ENCODE measurements around the gene ARMC2.
"Not testable (repeated sequence)": the region's sequence is repeated elsewhere in the genome, so short reads cannot be mapped to it uniquely, and the experiment has no call there.

Gene ARMC2

DNA sequence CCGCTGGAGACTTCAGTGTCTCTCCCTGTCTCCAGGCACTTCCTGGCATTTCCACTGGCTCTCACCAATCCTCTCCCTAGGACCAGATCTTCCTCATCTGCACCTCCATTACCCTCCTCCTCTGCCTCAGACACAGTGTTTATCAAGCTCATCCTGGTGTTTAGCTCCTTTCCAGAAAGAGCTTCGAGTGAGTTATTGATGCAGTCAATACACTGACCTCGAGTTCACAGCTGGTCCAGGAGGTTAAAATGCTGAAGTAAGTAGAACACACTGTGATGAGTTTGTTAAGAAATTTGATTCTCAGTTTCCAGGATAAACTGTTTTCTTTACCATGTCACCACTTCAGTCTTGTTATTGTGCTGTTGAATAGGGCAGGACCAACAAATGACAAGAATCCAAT is 42.1 kb upstream of the ARMC2 start:
- Histone ChIP-seq H3K4me1 (ENCODE audit: control insufficient read depth, insufficient read depth, low read length, unreplicated experiment) (no peaks in the 10 kb centered on the region), H3K36me3 (ENCODE audit: insufficient read depth, low read length) (no peaks in the 10 kb centered on the region), H3K27me3 (ENCODE audit: insufficient read depth, low read length) (no peaks in the 10 kb centered on the region), H3K79me2 (ENCODE audit: control insufficient read depth, insufficient read depth, low read length, unreplicated experiment) (no peaks in the 10 kb centered on the region), H3K4me3 (ENCODE audit: low read depth, low read length) (no peak overlapping the region), H2AFZ (ENCODE audit: low read length, unreplicated experiment) (no peak overlapping the region), H3K27ac (ENCODE audit: low read depth, low read length) (no peak overlapping the region)

GRCh38 chr6:108806665-108807064 is 41.6 kb upstream of the ARMC2 start:
- Histone ChIP-seq H2AFZ (ENCODE audit: low read length, unreplicated experiment) (no peak overlapping the region), H3K36me3 (ENCODE audit: insufficient read depth, low read length) (no peaks in the 10 kb centered on the region), H3K79me2 (ENCODE audit: control insufficient read depth, insufficient read depth, low read length, unreplicated experiment) (no peaks in the 10 kb centered on the region), H3K27me3 (ENCODE audit: insufficient read depth, low read length) (no peaks in the 10 kb centered on the region), H3K27ac (ENCODE audit: low read depth, low read length) (no peak overlapping the region), H3K4me3 (ENCODE audit: low read depth, low read length) (no peak overlapping the region), H3K4me1 (ENCODE audit: control insufficient read depth, insufficient read depth, low read length, unreplicated experiment) (no peaks in the 10 kb centered on the region)

- H3K79me2 ChIP-seq (ENCODE audit: control insufficient read depth, insufficient read depth, low read length, unreplicated experiment): no peaks in the 10 kb centered on the region
Observed at GRCh38 chr6:108807928-108808327, 40.3 kb upstream of the ARMC2 start.

GRCh38 chr6:108809211-108809610 is 39.0 kb upstream of the ARMC2 start:
- no peak overlapping the region for H2AFZ ChIP-seq (ENCODE audit: low read length, unreplicated experiment)
- H3K79me2 ChIP-seq (ENCODE audit: control insufficient read depth, insufficient read depth, low read length, unreplicated experiment): no peaks in the 10 kb centered on the region
- no peaks in the 10 kb centered on the region for H3K36me3 ChIP-seq (ENCODE audit: insufficient read depth, low read length)
- H3K4me3 ChIP-seq (ENCODE audit: low read depth, low read length): no peak overlapping the region
- no peaks in the 10 kb centered on the region for H3K4me1 ChIP-seq (ENCODE audit: control insufficient read depth, insufficient read depth, low read length, unreplicated experiment)
- no peaks in the 10 kb centered on the region for H3K27me3 ChIP-seq (ENCODE audit: insufficient read depth, low read length)
- no peak overlapping the region for H3K27ac ChIP-seq (ENCODE audit: low read depth, low read length)

More at GRCh38 chr6:108807928-108808327, 40.3 kb upstream of the ARMC2 start:
- Histone ChIP-seq H3K27me3 (ENCODE audit: insufficient read depth, low read length) (no peaks in the 10 kb centered on the region), H3K36me3 (ENCODE audit: insufficient read depth, low read length) (no peaks in the 10 kb centered on the region), H3K4me3 (ENCODE audit: low read depth, low read length) (no peak overlapping the region), H3K27ac (ENCODE audit: low read depth, low read length) (no peak overlapping the region), H2AFZ (ENCODE audit: low read length, unreplicated experiment) (no peak overlapping the region), H3K4me1 (ENCODE audit: control insufficient read depth, insufficient read depth, low read length, unreplicated experiment) (no peaks in the 10 kb centered on the region)

DNA sequence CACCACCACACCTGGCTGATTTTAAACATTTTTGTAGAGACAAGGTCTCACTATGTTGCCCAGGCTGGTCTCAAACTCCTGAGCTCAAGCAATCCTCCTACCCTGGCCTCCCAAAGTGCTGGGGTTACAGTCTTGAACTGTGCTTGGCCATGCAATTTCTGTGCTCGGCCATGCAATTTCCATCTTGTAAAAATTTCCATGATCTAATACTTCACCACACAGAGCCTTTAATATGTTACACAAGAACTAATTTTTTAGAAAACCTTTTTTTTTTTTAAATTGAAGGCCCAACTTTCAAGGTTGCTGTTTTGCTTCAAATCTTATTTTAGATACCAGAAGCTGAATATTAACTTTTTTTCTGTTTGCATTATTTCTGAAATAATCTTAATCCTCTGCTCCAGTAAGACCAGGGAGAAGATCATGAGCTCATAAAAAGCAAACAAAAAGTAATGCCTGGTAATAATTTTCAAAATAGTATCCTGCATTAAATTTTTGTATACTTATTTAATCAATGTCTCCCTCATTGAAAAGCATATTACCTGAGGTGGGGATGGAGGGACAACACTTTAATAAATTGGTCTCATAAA is 38.1 kb upstream of the ARMC2 start:
- Histone ChIP-seq H3K4me3 (ENCODE audit: low read depth, low read length) (no peak overlapping the region), H3K79me2 (ENCODE audit: control insufficient read depth, insufficient read depth, low read length, unreplicated experiment) (no peaks in the 10 kb centered on the region), H3K27ac (ENCODE audit: low read depth, low read length) (no peak overlapping the region), H3K27me3 (ENCODE audit: insufficient read depth, low read length) (no peaks in the 10 kb centered on the region), H2AFZ (ENCODE audit: low read length, unreplicated experiment) (no peak overlapping the region), H3K36me3 (ENCODE audit: insufficient read depth, low read length) (no peaks in the 10 kb centered on the region), H3K4me1 (ENCODE audit: control insufficient read depth, insufficient read depth, low read length, unreplicated experiment) (no peaks in the 10 kb centered on the region)

DNA sequence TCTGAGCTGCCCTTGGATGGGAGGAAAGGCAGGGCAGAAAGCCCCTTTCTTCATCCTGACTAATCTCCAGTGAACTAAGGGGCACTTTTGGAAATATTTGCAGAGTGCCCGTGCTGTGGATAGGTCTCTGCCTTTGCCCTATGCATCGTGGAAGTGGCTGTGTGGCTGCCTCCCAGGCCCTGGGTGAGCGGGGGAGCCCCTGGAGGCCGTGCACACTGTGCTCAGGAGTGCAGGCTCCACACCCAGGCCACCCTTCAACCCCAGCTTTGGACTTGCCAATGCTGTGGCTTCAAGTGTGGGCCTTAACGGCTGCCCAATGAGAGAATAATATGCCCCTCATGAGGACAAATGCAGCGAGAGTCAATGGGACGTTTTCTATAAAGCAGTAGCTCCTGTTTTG is 36.7 kb upstream of the ARMC2 start:
- no peaks in the 10 kb centered on the region for H3K4me1 ChIP-seq (ENCODE audit: control insufficient read depth, insufficient read depth, low read length, unreplicated experiment)
- H3K27ac ChIP-seq (ENCODE audit: low read depth, low read length): no peak overlapping the region
- H3K79me2 ChIP-seq (ENCODE audit: control insufficient read depth, insufficient read depth, low read length, unreplicated experiment): no peaks in the 10 kb centered on the region
- no peak overlapping the region for H3K4me3 ChIP-seq (ENCODE audit: low read depth, low read length)
- H3K36me3 ChIP-seq (ENCODE audit: insufficient read depth, low read length): no peaks in the 10 kb centered on the region
- H2AFZ ChIP-seq (ENCODE audit: low read length, unreplicated experiment): no peak overlapping the region
- no peaks in the 10 kb centered on the region for H3K27me3 ChIP-seq (ENCODE audit: insufficient read depth, low read length)

DNA sequence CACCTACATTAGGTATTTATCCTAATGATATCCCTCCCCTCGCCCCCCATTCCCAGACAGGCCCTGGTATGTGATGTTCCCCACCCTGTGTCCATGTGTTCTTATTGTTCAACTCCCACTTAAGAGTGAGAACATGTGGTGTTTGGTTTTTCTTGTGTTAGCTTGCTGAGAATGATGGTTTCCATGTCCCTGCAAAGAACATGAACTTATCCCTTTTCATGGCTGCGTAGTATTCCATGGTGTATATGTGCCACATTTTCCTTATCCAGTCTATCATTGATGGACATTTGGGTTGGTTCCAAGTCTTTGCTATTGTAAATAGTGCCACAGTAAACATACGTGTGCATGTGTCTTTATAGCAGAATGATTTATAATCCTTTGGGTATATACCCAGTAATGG is 35.0 kb upstream of the ARMC2 start:
- not testable (repeated sequence) for H3K36me3 ChIP-seq (ENCODE audit: insufficient read depth, low read length); H3K27ac ChIP-seq (ENCODE audit: low read depth, low read length); H3K4me3 ChIP-seq (ENCODE audit: low read depth, low read length); H2AFZ ChIP-seq (ENCODE audit: low read length, unreplicated experiment); H3K4me1 ChIP-seq (ENCODE audit: control insufficient read depth, insufficient read depth, low read length, unreplicated experiment); H3K27me3 ChIP-seq (ENCODE audit: insufficient read depth, low read length); H3K79me2 ChIP-seq (ENCODE audit: control insufficient read depth, insufficient read depth, low read length, unreplicated experiment)

DNA sequence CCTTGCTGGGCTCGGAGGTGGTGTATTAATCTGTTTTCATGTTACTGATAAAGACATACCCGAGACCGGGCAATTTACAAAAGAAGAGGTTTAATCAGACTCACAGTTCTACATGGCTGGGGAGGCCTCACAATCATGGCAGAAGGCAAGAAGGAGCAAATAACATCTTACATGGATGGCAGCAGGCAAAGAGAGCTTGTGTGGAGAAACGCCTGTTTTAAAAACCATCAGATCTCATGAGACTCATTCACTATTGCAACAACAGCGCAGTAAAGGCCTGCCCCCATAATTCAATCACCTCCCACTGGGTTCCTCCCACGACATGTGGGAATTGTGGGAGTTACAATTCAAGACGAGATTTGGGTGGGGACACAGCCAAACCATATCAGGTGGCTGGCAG is 30.9 kb upstream of the ARMC2 start:
- H3K79me2 ChIP-seq (ENCODE audit: control insufficient read depth, insufficient read depth, low read length, unreplicated experiment); H3K4me3 ChIP-seq (ENCODE audit: low read depth, low read length): not testable (repeated sequence)

DNA sequence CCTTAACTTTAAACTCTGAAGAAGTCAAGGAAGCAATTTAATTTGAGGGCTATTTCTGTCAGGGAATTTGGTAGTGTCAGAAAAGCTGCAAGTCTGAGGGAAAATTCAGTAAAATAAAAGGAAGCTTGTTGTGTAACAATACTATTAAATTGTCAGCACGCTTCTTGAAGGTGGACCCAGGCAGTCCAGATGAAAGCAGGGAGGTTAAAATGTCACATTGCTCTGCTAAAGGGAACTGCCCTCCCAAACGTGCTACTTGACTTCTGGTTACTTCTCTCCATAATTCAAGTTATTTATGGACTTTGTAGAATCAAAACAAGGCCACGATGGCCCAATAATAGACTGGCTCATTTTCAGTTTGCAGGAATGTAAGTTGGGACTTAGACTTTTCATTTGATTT is 28.2 kb upstream of the ARMC2 start:
- Histone ChIP-seq H2AFZ (ENCODE audit: low read length, unreplicated experiment) (no peak overlapping the region), H3K27ac (ENCODE audit: low read depth, low read length) (no peak overlapping the region), H3K36me3 (ENCODE audit: insufficient read depth, low read length) (no peaks in the 10 kb centered on the region), H3K79me2 (ENCODE audit: control insufficient read depth, insufficient read depth, low read length, unreplicated experiment) (no peaks in the 10 kb centered on the region), H3K4me1 (ENCODE audit: control insufficient read depth, insufficient read depth, low read length, unreplicated experiment) (no peaks in the 10 kb centered on the region), H3K27me3 (ENCODE audit: insufficient read depth, low read length) (no peaks in the 10 kb centered on the region), H3K4me3 (ENCODE audit: low read depth, low read length) (no peak overlapping the region)

More for the DNA sequence above, 30.9 kb upstream of the ARMC2 start:
- not testable (repeated sequence) for H3K36me3 ChIP-seq (ENCODE audit: insufficient read depth, low read length); H2AFZ ChIP-seq (ENCODE audit: low read length, unreplicated experiment); H3K27ac ChIP-seq (ENCODE audit: low read depth, low read length); H3K4me1 ChIP-seq (ENCODE audit: control insufficient read depth, insufficient read depth, low read length, unreplicated experiment); H3K27me3 ChIP-seq (ENCODE audit: insufficient read depth, low read length)

GRCh38 chr6:108822401-108822800 is 25.8 kb upstream of the ARMC2 start:
- Histone ChIP-seq H3K27ac (ENCODE audit: low read depth, low read length) (no peak overlapping the region), H3K4me1 (ENCODE audit: control insufficient read depth, insufficient read depth, low read length, unreplicated experiment) (no peaks in the 10 kb centered on the region), H3K27me3 (ENCODE audit: insufficient read depth, low read length) (no peaks in the 10 kb centered on the region), H3K4me3 (ENCODE audit: low read depth, low read length) (no peak overlapping the region), H2AFZ (ENCODE audit: low read length, unreplicated experiment) (no peak overlapping the region), H3K79me2 (ENCODE audit: control insufficient read depth, insufficient read depth, low read length, unreplicated experiment) (no peaks in the 10 kb centered on the region), H3K36me3 (ENCODE audit: insufficient read depth, low read length) (no peaks in the 10 kb centered on the region)

DNA sequence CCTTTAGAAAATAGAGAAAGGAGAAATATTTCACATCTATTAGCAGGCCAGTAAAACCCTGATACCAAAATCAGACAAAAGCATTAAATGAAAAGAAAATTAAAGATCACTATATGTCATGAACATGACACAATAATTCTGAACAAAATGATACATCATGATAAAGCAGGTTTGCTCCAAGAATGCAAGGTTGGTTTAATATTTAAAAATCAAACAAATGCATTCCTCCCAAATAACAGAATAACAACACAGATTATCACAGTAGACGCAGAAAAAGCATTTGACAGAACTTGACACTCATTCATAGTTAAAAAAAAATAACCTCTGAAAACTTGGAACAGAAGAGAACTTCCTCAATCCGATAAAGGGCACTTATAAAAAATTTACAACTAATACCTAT is 22.9 kb upstream of the ARMC2 start:
- Histone ChIP-seq H3K4me3 (ENCODE audit: low read depth, low read length) (no peak overlapping the region), H3K27ac (ENCODE audit: low read depth, low read length) (no peak overlapping the region), H3K79me2 (ENCODE audit: control insufficient read depth, insufficient read depth, low read length, unreplicated experiment) (no peaks in the 10 kb centered on the region), H3K4me1 (ENCODE audit: control insufficient read depth, insufficient read depth, low read length, unreplicated experiment) (no peaks in the 10 kb centered on the region), H3K27me3 (ENCODE audit: insufficient read depth, low read length) (no peaks in the 10 kb centered on the region), H3K36me3 (ENCODE audit: insufficient read depth, low read length) (no peaks in the 10 kb centered on the region), H2AFZ (ENCODE audit: low read length, unreplicated experiment) (no peak overlapping the region)
